ENCODE results near the gene ZNF329. TPM values are rescaled to one million over a fixed set of nuclear protein-coding genes. Genes with fewer than 3 reads are reported as not detected.

ZNF329 gene
- total RNA-seq, 1 experiment from 2014 or later: 11.2 TPM

DNA sequence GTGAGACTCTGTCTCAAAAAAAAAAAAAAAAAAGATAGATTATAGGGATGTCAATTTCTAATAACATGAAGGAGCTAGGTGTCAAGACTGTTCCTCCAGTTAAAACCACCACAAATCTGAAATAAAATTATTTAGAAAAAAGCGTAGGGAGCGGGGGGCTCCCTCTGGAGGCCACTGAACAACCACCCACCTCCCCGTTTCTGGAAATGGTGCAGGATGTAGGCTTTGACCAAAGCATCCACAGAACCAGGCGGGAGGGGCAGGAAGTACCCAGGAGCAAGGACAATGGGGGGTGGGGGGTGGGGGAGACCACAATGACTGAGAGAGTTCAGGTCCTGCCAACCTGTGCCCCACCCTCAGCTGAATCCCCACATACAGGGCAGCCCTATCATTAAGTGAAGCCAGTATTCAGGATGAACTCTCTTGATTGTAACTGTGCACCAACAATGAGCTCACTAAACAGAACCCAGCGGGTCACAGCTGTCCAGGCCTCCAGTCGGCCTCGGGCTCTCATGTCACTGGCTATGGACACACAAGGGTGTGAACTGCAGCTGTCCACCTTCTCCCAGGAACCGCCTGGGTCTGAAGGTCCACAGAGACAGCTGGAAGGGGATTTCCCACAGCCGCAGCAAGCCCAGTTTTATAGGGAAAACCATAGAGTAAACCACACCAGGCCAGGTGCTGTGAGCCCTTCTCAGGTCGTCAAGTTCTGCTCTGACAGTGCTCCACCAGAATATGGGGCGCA, 59.2 kb downstream of the ZNF329 start:
- BruUV-seq (replicated peaks): no TSS peak
- no peaks in the 10 kb centered on the region for H3K27me3 Mint-ChIP-seq (ENCODE audit: unreplicated experiment)
- intact Hi-C loops (cut with micrococcal nuclease; ENCODE audit: unreplicated experiment): no loop called here
- DNase-seq: no peak
- peaks cover 13% of the 10 kb centered on the region for H3K9me3 Mint-ChIP-seq (ENCODE audit: low read depth, unreplicated experiment)
- no peak for TF ChIP-seq CTCF (IDR thresholded peaks at IDR 0.05; ENCODE audit: unreplicated experiment)
- peaks cover 37% of the 10 kb centered on the region for H3K36me3 Mint-ChIP-seq (ENCODE audit: insufficient read depth, unreplicated experiment)
- H3K27ac Mint-ChIP-seq (ENCODE audit: unreplicated experiment): no peak overlapping the region
- CTCF ChIA-PET: no interaction called here
- H3K4me1 Mint-ChIP-seq (ENCODE audit: low read depth, unreplicated experiment): no peaks in the 10 kb centered on the region
- no peak overlapping the region for H3K4me3 Mint-ChIP-seq (ENCODE audit: low read depth, unreplicated experiment)

- intact Hi-C loops (cut with micrococcal nuclease; ENCODE audit: unreplicated experiment): no loop called here
Observed at GRCh38 chr19:58089846-58090245, 60.7 kb downstream of the ZNF329 start.

GRCh38 chr19:58088521-58089052, 62.0 kb downstream of the ZNF329 start:
- intact Hi-C loops (cut with micrococcal nuclease; ENCODE audit: unreplicated experiment): no loop called here
- no peak overlapping the region for H3K4me3 Mint-ChIP-seq (ENCODE audit: low read depth, unreplicated experiment)
- no peak for TF ChIP-seq CTCF (IDR thresholded peaks at IDR 0.05; ENCODE audit: unreplicated experiment)
- no peaks in the 10 kb centered on the region for H3K4me1 Mint-ChIP-seq (ENCODE audit: low read depth, unreplicated experiment)
- H3K36me3 Mint-ChIP-seq (ENCODE audit: insufficient read depth, unreplicated experiment): peaks cover 35% of the 10 kb centered on the region
- CTCF ChIA-PET: no interaction called here
- no peak for DNase-seq
- H3K27me3 Mint-ChIP-seq (ENCODE audit: unreplicated experiment): no peaks in the 10 kb centered on the region
- no peak overlapping the region for H3K27ac Mint-ChIP-seq (ENCODE audit: unreplicated experiment)
- peaks cover 15% of the 10 kb centered on the region for H3K9me3 Mint-ChIP-seq (ENCODE audit: low read depth, unreplicated experiment)
- BruUV-seq (replicated peaks): no TSS peak

More at GRCh38 chr19:58089846-58090245, 60.7 kb downstream of the ZNF329 start:
- peaks cover 28% of the 10 kb centered on the region for H3K36me3 Mint-ChIP-seq (ENCODE audit: insufficient read depth, unreplicated experiment)
- no peak for TF ChIP-seq CTCF (IDR thresholded peaks at IDR 0.05; ENCODE audit: unreplicated experiment)
- DNase-seq: no peak
- no peaks in the 10 kb centered on the region for H3K27me3 Mint-ChIP-seq (ENCODE audit: unreplicated experiment)
- no TSS peak for BruUV-seq (replicated peaks)
- H3K9me3 Mint-ChIP-seq (ENCODE audit: low read depth, unreplicated experiment): peaks cover 14% of the 10 kb centered on the region
- no peaks in the 10 kb centered on the region for H3K4me1 Mint-ChIP-seq (ENCODE audit: low read depth, unreplicated experiment)
- H3K4me3 Mint-ChIP-seq (ENCODE audit: low read depth, unreplicated experiment): no peak overlapping the region
- no peak overlapping the region for H3K27ac Mint-ChIP-seq (ENCODE audit: unreplicated experiment)
- CTCF ChIA-PET: no interaction called here

GRCh38 chr19:58086825-58087710, 63.5 kb downstream of the ZNF329 start:
- Mint-ChIP-seq H3K9me3 (ENCODE audit: low read depth, unreplicated experiment) (peaks cover 12% of the 10 kb centered on the region), H3K4me1 (ENCODE audit: low read depth, unreplicated experiment) (no peaks in the 10 kb centered on the region), H3K36me3 (ENCODE audit: insufficient read depth, unreplicated experiment) (peaks cover 30% of the 10 kb centered on the region), H3K27ac (ENCODE audit: unreplicated experiment) (no peak overlapping the region), H3K4me3 (ENCODE audit: low read depth, unreplicated experiment) (no peak overlapping the region), H3K27me3 (ENCODE audit: unreplicated experiment) (no peaks in the 10 kb centered on the region)
- no TSS peak for BruUV-seq (replicated peaks)
- intact Hi-C loops (cut with micrococcal nuclease; ENCODE audit: unreplicated experiment): no loop called here
- no peak for DNase-seq
- TF ChIP-seq CTCF (IDR thresholded peaks at IDR 0.05; ENCODE audit: unreplicated experiment): no peak
- CTCF ChIA-PET: no interaction called here
